ENCODE measurements around the gene CST1. TPM values are rescaled to one million over a fixed set of nuclear protein-coding genes. Genes with fewer than 3 reads are reported as not detected.
"Not testable (repeated sequence)": the region's sequence is repeated elsewhere in the genome, so short reads cannot be mapped to it uniquely, and the experiment has no call there.

Gene CST1, protein sequence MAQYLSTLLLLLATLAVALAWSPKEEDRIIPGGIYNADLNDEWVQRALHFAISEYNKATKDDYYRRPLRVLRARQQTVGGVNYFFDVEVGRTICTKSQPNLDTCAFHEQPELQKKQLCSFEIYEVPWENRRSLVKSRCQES
- total RNA-seq, result not detected in 2 replicates

DNA sequence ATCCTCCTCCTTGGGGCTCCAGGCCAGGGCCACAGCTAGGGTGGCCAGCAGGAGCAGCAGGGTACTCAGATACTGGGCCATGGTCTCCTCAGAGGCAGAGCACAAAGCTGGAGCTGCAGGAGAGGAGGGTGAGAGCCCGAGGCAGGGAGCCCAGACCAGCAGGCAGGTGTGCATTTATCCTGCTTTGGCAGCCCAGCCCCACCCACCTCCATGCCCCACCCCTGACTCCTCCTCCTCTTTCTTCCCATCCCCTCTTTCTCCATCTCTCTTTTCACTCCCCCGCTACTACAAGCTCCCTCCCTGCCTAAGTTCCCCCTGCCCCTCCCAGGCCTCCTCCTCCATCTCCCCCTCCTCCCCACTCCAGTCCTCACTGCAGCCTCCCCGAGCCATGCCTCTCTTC lies at the start of gene CST1:
TSS of gene CST1 (minus strand) at position 150 of the 400 bp plus-strand sequence. CDS start at position 81, 69 bp downstream.
- H3K4me3 ChIP-seq (ENCODE audit: low read depth, low read length); H3K27me3 ChIP-seq (ENCODE audit: control insufficient read depth, insufficient read depth, low read length); DNase-seq (ENCODE audit: low read depth); H3K36me3 ChIP-seq (ENCODE audit: control insufficient read depth, insufficient read depth, low read length); FAIRE-seq: not testable (repeated sequence)

DNA sequence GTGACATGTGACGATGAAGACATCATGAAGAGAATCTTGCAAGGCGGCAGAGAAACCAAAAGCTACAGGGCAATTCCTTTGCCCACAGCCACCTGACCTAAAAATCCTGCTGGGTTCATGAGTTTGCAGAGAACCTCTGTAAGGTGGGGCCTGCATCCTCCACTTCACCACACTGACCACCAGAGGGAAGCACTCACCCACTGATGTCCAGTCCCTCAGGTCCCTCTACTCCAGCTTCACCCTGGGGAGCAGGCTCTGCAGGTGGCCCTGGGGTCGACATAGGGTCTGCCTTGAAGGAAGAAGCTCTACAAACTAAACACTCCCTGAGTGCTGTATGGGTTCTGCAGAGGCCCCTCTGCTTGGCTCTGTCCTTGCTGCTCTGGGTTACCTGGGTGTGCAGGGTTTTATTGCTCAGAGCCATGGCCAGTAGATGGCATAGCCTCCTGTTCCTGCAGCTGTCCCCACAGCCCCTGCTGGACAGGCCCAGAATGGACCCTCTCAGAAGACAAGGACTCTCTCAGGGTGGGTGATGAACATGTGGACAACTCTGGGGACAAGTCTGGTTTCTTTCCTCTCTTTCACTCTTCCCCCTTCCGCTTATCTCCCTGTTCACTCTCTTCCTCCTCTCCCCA lies 48.6 kb upstream of the CST1 start:
- not testable (repeated sequence) for H3K4me3 ChIP-seq (ENCODE audit: low read depth, low read length); H3K36me3 ChIP-seq (ENCODE audit: control insufficient read depth, insufficient read depth, low read length); FAIRE-seq; H3K27me3 ChIP-seq (ENCODE audit: control insufficient read depth, insufficient read depth, low read length)
- peak; percentile 9 for DNase-seq (ENCODE audit: low read depth)
- TF ChIP-seq, protein P1, sequence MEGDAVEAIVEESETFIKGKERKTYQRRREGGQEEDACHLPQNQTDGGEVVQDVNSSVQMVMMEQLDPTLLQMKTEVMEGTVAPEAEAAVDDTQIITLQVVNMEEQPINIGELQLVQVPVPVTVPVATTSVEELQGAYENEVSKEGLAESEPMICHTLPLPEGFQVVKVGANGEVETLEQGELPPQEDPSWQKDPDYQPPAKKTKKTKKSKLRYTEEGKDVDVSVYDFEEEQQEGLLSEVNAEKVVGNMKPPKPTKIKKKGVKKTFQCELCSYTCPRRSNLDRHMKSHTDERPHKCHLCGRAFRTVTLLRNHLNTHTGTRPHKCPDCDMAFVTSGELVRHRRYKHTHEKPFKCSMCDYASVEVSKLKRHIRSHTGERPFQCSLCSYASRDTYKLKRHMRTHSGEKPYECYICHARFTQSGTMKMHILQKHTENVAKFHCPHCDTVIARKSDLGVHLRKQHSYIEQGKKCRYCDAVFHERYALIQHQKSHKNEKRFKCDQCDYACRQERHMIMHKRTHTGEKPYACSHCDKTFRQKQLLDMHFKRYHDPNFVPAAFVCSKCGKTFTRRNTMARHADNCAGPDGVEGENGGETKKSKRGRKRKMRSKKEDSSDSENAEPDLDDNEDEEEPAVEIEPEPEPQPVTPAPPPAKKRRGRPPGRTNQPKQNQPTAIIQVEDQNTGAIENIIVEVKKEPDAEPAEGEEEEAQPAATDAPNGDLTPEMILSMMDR (IDR thresholded peaks at IDR 0.05; ENCODE audit: insufficient read depth, low read length, severe bottlenecking), result peak; percentile 64

DNA sequence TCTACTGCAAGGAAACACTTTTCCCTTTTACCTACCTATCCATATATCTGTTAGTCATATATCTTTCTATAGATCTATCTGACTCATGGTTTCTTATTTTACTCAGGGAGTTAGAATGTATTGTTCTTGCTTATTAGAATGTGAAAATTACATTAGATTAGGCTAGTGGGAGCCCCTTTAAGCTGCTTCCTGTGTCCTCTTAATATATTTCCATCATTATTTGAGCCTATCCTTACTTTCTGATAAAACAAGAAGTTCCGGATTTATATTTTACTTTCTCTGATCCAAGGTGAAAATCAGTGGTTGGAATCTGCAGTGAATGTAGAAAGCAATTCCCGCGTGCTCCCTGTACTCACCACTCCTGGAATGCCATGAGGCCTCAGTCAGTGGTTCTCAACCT lies 44.8 kb upstream of the CST1 start:
- TF ChIP-seq, protein P1 (IDR thresholded peaks at IDR 0.05; ENCODE audit: insufficient read depth, low read length, severe bottlenecking), result no peak
- no peak for DNase-seq (ENCODE audit: low read depth)
- no peak overlapping the region for H3K4me3 ChIP-seq (ENCODE audit: low read depth, low read length)
- H3K27me3 ChIP-seq (ENCODE audit: control insufficient read depth, insufficient read depth, low read length), result no peaks in the 10 kb centered on the region
- no peak for FAIRE-seq
- no peaks in the 10 kb centered on the region for H3K36me3 ChIP-seq (ENCODE audit: control insufficient read depth, insufficient read depth, low read length)

DNA sequence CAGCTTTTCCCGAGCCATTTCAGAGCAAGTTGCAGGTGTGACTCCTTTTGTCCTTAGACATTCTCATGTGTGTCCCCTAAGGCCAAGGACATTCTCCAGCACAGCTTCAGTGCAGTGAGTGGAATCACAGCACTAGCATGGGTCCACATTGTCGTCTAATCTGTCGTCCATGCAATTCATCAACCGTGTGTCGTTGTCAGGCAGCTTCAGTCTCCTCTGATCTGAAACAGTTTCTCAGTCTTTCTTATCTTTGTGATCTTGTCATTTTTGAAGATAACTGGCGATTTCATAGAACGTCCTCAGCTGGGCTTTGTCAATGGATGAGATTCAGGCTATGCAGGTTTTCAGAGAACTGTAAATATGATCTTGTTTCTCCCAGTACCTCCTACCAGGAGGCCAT lies 44.1 kb upstream of the CST1 start:
- DNase-seq (ENCODE audit: low read depth), result no peak
- no peak overlapping the region for H3K4me3 ChIP-seq (ENCODE audit: low read depth, low read length)
- FAIRE-seq, result no peak

DNA sequence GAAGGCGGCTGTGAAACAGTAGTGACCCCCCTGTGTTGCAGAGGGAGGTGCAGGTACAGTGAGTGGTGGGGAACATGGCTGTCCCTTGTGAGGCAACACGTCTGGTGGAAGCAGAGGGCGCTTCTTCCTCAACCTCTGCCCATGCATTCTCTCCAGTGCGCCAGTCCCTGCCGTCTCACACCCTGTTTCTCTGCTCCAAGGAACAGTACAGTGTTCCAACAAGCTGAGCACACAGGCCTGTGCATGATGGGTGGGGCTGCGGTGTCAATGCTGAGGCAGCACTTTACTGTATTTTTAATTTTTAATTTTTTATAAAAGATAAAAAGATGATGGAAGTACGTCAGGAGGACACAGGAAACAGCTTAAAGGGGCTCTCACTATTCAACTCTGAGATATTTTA lies 43.3 kb upstream of the CST1 start:
- no peaks in the 10 kb centered on the region for H3K36me3 ChIP-seq (ENCODE audit: control insufficient read depth, insufficient read depth, low read length)
- FAIRE-seq (no peak), DNase-seq (ENCODE audit: low read depth) (no peak)
- no peaks in the 10 kb centered on the region for H3K27me3 ChIP-seq (ENCODE audit: control insufficient read depth, insufficient read depth, low read length)
- TF ChIP-seq, protein P1 (IDR thresholded peaks at IDR 0.05; ENCODE audit: insufficient read depth, low read length, severe bottlenecking), result no peak
- H3K4me3 ChIP-seq (ENCODE audit: low read depth, low read length), result no peak overlapping the region

More for the DNA sequence above, 44.1 kb upstream of the CST1 start:
- Histone ChIP-seq H3K36me3 (ENCODE audit: control insufficient read depth, insufficient read depth, low read length) (no peaks in the 10 kb centered on the region), H3K27me3 (ENCODE audit: control insufficient read depth, insufficient read depth, low read length) (no peaks in the 10 kb centered on the region)
- TF ChIP-seq, protein P1 (IDR thresholded peaks at IDR 0.05; ENCODE audit: insufficient read depth, low read length, severe bottlenecking), result no peak

DNA sequence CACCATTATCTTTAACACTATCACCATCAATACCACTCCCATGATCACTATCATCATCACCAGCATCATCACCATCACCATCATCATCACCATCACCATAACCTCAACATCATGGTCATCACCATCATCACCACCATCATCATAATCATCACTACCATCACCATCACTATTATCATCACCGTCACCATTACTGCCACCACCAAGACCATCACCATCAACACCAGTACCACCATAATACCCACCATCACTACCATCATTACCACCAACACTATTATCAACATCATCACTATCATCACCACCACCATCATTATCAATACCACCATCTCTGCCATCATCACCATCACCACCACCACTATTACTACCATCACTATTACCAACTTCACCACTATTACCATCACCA lies 32.7 kb upstream of the CST1 start:
- FAIRE-seq (peak; percentile 92), DNase-seq (ENCODE audit: low read depth) (no peak)
- Histone ChIP-seq H3K4me3 (ENCODE audit: low read depth, low read length) (no peak overlapping the region), H3K27me3 (ENCODE audit: control insufficient read depth, insufficient read depth, low read length) (no peaks in the 10 kb centered on the region), H3K36me3 (ENCODE audit: control insufficient read depth, insufficient read depth, low read length) (no peaks in the 10 kb centered on the region)
- TF ChIP-seq, protein P1 (IDR thresholded peaks at IDR 0.05; ENCODE audit: insufficient read depth, low read length, severe bottlenecking), result no peak

Measured in bronchial epithelial cell (primary cell).